Left ventricle myocardium superior (tissue), 1 donor: Measurements from ENCODE around the gene SORL1. TPM values are rescaled to one million over a fixed set of nuclear protein-coding genes. Genes with fewer than 3 reads are reported as not detected.
A peak's percentile ranks its signal among the peaks of the same experiment; 100 is the strongest.

Source experiments
- ATAC-seq: fragments of 200-7000 bp; cut with Tn5 transposase; one replicate; pipeline ENCODE4 v1.9.1; 2020; ENCODE audit warnings: mild to moderate bottlenecking, moderate library complexity
- DNase-seq: peaks from one replicate; pipeline ENCODE4 v3.0.0-alpha.2; 2020
- intact Hi-C: fragments of 100-400 bp; cut with micrococcal nuclease; formaldehyde crosslinking; loops from one replicate; pipeline ENCODE4 v1.11.0; 2022
- total RNA-seq: library from RNA; stranded (reverse); fragmentation: NEBNext Ultra II Directional; extraction: Animal tissue kit (Norgen Biotek cat#: 25700); gene quantifications from one replicate; pipeline ENCODE4 v1.2.1, GENCODE V29; 2021
- donor health status: DM: no; HTN: yes; CAD: no; lungs with severe emphysema.

SORL1 gene
- total RNA-seq, 1 donor from 2014 or later: 11.9 TPM

DNA sequence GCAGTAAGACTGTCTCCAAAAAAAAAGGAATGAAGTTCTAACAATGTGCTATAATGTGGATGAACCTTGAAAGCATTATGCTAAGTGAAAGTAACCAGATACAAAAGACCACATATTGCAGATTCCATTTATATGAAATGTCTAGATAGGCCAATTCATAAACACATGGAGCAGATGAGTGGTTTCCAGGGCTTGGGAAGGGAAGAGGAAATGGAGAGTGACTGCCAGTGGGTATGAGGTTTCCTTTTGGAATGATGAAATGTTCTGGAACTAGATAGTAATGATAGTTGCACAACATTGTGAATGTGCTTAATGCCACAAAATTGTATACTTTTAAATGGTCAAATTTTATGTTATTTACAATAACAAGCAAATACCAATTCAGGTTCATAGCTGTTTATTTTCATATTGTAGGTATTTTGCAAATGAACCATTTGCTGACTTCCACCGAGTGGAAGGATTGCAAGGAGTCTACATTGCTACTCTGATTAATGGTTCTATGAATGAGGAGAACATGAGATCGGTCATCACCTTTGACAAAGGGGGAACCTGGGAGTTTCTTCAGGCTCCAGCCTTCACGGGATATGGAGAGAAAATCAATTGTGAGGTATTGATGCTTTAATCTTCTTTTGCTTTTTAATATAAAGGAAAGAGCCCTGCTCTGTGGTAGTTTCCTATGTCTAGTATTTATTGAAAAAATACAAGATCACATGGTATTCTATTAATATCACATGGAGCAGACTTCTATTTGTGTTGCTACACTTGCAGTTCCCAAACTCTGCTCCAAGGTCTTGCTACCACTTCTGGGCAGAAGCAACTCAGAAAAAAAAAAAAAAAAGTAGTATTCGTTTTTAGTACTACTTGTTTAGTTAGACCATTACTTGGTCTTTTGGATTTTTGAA, 68.4 kb downstream of the SORL1 start:
- ATAC-seq (peak; percentile 52), DNase-seq (no peak)
- intact Hi-C loops: no loop called here

DNA sequence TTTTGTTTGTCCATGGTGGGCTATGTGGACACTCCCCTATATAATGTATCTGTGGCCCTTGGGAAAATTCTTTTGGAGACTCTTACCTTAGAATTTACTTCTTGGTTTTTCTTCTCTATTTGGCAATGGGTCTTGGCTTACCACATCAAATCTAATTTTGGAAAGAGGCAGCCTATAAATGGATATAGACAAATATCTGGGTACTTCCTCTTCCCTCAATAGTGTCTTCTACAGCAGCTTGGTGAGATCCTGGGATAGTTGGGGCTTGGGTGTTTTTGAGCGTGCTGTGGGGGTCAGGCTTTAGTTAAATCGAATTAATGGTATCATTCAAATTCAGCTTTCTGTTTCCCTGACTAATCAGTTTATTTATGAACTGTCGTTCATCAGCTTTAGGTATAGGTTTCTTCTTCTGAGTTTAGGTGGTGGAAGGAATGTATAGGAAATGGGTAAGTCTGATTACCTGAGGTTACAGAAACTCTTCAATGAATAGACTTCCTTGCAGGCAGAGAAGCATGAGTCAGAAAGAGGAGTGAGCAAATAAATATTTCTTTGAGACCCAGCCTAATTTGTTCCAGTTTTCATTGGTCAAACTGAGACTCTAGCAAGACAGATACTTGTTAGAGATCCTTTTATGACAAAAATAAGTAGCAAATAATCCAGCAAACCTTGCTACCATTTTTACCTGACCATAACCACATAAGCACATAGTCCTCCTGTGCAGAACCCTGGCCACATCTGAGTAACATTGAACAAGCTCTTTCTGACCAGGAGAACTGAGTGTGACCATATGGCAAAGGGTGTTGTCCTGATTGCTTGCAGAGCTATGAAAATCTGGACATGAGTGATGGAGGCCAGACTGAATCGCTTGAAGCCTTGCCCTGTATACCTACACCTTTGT, 69.3 kb downstream of the SORL1 start:
- intact Hi-C loops: no loop called here
- no peak for DNase-seq
- peak; percentile 31 for ATAC-seq

DNA sequence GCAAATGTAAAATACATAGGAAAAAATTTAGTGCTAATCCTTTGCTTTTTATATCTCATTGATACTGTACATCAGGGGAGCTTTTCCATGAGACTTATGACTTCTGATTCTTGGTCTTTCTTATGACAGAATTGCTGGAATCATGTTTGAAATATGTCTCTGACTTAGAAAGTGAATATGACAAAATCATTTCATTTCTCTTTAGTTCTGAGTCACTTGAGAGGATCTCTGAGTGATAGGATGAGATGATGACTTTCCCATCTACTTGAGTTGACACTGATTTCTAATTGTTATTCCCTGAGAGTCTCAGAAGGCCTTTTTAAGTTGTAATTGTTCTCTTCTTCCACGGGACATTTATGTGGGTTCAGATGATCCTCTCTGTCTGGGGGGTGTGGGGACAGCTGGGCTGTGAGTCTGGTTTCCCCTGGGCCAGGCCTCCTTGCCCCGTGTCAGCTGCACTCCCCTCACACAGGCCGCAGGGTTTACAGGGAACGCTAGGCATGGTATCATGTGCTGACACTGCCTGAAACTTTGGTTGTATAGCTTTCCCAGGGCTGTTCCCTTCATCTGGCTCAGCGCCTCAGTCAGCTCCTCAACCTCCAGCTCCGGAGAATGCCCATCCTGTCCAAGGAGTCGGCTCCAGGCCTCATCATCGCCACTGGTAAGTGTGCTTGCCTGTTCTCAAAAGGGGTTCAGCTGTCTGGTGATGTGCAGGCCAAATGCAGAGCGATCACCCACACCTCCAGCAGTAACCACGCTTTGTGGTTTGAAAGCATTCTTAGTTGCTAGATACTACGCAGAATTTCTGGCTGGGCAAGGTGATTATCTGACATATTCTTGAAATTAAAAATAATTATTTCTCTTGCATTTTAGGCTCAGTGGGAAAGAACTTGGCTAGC, 70.2 kb downstream of the SORL1 start:
- ATAC-seq: no peak
- no peak for DNase-seq
- intact Hi-C loops: no loop called here

DNA sequence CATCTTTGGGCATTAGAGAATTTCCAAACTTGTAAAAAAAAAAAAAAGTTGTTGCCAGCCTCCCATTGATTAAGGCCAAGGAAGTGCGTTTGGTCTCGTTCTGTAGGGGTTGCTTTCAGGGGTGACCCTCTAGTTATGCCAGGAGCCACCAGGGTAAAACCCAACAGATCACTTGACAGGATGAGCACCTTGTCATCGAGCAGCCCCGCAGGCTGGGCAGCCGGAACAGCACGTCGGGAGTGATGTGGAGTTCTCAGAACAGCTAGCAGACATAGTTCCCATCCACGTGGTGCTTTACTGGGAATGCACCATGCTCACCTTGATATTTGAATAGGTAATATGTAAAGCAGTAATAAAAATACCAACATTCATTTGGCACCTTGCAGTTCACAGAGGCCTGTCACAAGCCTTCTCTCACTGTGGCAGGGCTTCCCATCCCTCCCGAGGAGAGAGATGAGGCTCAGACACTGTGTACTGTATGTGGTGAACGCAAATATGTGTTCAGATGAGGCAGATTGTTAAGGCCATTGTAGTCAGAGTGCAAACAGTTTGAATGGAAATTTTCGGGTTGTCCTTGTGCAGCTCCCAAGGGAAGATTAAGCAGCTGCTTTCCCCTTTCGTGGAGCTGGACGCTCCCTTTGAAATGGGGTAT, 71.6 kb downstream of the SORL1 start:
- DNase-seq (no peak), ATAC-seq (no peak)
- intact Hi-C loops: no loop called here

DNA sequence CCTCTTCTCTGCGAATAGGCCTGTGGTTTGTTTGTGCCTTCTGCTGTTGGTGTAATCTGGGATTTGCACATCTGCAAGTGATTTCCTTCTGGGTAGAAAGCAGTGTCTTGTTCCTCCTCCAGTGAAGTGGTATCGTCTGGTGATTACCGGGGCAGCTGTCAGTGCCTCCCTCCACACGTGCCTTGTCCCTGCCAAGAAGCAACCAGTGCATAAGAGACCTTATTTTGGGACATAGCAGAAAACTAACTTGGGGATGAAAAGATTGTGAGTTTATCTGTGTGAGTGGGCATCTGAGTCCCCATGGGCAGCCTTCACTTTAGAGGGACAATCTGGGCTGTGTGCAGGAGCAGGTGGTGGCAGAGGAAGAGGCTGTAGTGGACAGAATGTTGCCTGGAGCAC, 72.1 kb downstream of the SORL1 start:
- no peak for DNase-seq
- intact Hi-C loops: no loop called here
- ATAC-seq: no peak

DNA sequence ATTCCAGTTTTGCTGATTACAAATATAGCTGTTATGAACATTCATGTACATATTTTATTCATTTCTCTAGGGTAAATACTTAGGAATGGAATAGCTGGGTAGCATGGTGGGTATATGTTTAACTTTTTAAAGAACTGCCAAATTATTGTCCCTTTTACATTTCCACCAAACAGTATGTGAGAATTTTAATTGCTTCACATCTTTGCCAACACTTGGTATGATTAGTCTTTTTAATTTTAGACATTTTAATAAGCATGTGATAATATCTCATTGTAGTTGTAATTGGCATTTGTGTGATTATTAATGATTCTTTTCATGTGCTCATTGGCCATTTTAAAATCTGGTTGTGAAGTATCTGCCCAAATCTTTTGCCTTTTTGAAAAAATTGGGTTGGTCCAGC, 73.3 kb downstream of the SORL1 start:
- ATAC-seq (no peak), DNase-seq (no peak)
- intact Hi-C loops: no loop called here

DNA sequence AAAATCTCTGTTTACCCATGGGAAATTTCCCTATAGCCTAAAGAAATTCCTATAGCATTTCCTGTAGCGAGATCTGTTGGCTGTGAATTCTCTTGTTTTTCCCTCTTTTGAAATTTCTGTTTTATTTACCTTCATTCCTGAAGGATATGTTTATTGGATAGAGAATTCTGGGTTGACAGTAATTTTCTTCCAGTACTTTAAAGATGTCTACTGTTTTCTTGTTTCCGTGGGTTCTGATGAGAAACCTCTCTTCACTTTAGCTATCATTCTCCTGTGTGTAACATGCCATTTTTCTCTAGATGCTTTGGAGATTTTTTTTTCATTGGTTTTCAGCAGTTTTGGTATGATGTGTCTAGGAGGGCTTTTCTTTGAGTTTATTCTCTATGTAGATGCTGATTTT, 78.1 kb downstream of the SORL1 start:
- ATAC-seq (no peak), DNase-seq (no peak)
- intact Hi-C loops: loop anchor here (5.0 kb wide), 1 partner anchor 213 kb away; no protein-coding TSS in a partner anchor

DNA sequence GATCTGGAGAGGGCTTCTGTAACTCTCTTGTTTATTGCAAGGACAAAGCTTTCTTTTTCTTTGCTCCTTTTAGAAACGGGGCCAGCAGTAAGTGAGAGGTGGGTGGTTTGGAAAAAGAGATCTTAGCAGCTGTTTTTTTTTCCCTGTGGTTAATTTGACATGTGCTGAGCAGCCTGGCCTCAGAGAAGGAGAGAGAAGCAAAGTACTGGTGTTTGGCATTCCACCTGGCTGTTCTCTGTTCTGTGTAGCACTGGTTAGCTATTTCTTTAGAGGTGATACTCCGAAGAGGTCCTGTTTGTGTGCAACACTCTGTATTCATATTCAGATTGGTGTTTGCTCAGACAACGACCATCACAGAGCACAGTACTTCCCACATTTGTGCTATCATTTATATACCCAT, 81.5 kb downstream of the SORL1 start:
- DNase-seq: no peak
- ATAC-seq: no peak
- intact Hi-C loops: loop anchor here (5.0 kb wide), 1 partner anchor 216 kb away; no protein-coding TSS in a partner anchor

DNA sequence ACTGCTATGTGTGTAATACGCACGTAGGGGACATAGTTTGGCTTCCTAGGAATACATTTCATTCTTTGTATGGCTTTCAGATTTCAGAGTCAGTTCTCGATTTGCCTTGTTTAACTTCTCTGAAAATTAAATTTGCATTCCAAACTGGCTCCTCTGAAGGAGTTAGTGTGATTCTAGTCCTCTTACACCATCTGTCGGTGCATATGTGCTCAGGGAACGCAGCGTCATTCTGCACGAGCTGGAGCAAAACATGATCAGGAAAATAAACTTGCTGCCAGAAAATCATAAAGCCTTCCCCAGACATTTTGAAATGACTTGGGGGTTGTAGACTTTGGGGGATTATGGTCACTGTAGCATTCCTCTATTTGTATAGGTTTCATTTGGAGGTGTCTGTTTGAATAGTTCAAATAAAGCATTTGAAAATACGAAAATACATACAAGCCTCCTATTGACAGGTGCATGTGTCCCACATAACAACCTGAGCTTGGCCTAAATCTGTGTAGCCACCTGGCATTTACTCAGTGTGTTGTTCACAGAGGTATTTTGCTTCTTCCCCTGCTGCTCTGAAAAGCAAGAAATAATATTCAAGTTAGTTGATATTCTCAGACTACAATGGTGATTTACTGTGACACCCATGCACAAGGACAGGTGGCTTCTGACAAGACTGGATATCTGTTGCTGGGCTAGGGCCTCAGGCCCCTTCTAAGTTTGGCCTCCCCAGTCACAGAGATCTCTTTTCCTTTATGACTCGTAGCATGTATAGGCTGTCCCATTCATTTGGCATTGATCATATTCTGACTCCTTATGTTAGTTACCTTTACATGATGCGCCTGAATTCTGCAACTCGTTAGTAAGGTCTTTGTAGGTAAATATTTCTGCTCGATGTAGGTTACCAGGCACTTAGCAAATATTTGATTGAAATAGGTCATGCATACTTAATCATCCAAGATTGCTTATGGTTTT, 82.3 kb downstream of the SORL1 start:
- no peak for DNase-seq
- intact Hi-C loops: loop anchor here (5.0 kb wide), 1 partner anchor 217 kb away; no protein-coding TSS in a partner anchor
- ATAC-seq: peak; percentile 53

DNA sequence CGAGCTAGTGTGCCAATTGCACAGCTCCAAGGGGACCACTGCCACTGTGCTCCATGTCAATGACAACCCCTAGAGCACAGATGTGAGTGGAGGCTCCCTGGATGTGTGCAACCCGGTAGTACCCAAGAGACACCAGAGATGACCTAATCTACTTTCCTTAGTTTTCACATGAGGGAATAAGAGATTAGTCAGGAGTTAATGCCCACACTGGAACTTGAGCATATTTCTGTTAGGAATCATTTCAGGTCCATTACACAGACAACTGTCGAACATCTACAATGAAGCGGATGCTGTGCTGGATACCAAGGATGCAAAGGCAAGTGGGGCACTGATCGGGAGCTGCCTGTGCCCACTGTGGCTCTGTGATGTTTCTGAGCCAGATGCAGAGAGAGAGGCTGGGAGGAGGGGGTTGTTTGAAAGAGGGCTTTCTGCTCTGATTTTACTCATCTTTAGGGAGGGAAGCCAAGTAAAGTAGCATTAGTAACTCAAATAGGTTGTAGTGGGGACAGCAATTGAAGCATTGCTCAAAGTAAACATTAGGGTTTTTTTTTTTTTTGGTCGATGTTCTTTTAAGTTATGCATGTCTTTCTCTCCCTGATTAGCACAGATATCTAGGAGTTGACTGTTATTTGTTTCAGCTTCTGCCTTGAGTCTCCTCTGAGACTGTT, 83.1 kb downstream of the SORL1 start:
- intact Hi-C loops: no loop called here
- ATAC-seq (no peak), DNase-seq (no peak)

DNA sequence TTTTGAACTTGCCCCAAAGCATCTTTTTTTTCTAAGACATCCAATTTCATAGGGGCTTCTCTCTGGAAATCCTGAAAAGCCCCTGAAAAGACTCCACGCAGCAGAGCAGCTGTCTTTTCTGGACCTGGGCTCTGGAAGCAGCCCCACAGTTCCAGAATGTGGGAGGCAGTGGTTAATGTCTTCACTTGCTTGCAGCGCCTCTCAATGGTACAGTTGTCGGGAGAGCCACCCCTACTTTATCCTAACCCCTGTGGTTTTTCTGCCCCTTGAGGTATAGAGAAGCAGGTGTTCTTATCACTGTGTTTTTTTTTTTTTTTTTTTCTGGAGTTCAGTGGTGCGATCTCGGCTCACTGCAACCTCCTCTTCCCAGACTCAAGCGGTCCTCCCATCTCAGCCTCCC, 84.0 kb downstream of the SORL1 start:
- ATAC-seq (no peak), DNase-seq (no peak)
- intact Hi-C loops: no loop called here

DNA sequence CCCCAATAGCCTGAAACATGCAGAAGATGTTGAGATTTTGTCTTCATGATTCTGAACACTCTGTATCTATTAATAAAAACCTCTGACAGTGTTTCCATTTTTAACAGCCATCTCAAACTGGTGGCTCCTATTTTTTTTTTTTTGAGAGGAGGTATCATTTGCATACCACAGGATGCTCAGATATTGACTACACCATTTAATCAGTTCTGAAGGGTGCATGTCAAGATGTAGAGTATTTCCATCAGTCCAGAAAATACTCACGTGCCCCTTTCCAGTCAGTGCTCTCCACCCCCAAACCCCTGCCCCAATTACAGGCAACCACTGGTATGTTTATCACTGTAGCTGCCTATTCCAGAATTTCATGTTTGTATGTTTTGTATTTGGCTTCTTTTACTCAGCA, 85.9 kb downstream of the SORL1 start:
- no peak for DNase-seq
- no peak for ATAC-seq
- intact Hi-C loops: no loop called here

DNA sequence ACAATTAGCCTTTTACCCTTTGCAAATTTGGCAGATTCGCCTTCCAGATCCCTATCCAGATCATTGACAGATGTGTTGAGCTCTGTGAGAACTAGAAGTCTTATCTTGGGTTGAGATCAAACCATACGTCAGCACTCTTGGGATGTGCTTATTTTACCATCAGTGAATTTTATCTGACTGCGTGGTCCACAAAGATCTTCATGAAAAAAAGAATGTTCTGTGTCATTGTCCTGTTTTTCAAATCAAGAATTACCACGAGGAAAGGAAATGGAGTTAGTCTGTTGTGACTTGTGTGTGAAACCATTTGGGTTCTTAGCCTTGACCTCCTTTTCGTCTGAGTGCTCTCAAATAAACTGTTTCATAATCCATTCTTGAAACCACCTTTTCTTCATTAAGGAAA, 86.9 kb downstream of the SORL1 start:
- intact Hi-C loops: no loop called here
- ATAC-seq: no peak
- DNase-seq: no peak

DNA sequence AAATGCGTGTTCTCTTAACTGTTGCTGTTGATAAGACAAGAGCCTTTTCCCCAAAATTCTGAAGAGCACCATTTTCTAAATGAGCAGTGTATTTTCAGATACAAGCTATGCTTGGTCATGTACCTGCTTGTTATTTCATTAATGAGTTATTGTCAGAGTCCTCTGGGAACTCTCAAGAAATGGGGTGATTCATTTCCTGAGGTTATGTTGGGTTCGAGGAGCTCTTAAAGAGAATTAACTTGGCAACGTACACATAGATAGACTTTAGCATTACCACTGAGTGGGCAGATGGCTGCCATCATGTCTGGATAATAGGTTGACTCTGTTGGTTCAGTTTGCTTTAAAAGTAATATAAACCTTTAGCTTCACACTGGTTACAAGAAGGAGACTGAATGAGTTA, 88.5 kb downstream of the SORL1 start:
- DNase-seq (no peak), ATAC-seq (no peak)
- intact Hi-C loops: no loop called here

DNA sequence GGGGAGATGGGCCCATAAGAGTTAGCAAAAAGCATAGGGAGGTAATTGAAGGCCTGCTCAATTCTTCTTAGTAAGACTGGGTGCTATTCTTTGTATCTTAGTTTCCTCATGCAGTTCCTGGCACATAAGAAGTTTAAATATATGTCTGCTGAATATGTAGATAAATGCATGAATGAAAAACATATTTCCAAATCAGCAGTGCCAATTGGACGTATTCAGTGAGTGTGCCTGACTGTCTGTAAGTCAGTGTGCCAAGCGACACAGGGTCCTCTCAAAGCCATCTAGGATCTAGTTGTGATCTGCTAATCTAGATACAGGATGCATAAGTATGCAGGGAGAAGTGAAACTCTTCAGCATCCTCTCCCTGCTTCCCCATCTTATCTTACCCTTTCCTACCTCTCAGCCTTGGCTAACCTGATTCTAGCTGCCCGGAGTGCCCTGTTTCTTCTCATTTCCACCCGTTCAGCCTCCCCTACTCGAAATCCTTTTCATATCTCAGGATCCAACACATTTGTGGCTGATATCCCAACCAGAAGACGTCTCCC, 91.8 kb downstream of the SORL1 start:
- intact Hi-C loops: no loop called here
- no peak for DNase-seq

DNA sequence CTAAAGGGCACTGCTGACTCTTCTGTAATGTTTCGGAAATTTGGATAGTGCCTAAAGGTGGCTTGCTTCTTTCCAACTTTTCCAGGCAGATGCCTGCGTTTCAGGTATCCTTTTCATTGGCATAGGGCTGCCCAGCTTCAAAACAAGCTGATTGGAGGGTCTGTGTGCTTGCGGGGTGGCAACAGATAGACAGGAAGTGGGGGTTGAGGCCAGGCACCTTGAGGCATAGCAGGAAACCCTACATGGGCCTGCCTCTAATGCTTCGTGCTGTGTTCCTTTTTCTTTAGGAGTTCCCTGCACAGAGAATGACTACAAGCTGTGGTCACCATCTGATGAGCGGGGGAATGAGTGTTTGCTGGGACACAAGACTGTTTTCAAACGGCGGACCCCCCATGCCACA, 92.8 kb downstream of the SORL1 start:
- DNase-seq (no peak), ATAC-seq (no peak)
- intact Hi-C loops: no loop called here

More for the DNA sequence above, 91.8 kb downstream of the SORL1 start:
- ATAC-seq: no peak

DNA sequence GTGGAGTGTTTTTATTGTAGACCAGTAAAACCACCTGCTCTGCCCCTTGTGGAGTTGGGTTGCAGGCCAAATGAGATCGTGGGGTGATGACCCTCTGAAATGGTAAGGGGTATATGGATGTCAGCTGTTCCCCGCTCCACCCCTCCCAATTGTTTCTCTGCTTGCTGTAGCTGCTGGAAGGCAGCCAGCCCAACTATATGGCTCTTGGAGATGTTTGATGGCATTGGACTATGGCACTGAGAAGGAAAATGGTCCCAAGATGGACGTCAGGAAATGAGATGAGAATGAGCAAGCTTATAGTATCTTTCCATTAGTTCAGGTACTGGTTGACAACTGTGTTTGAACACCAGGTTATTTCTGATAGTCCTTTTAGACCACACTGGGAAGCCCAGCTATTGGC, 95.5 kb downstream of the SORL1 start:
- intact Hi-C loops: no loop called here
- DNase-seq: no peak

More for the DNA sequence above, 95.5 kb downstream of the SORL1 start:
- ATAC-seq: no peak
